Esophagus squamous epithelium (tissue), 5 donors: Measurements from ENCODE around the gene GLYAT. TPM values are rescaled to one million over a fixed set of nuclear protein-coding genes. Genes with fewer than 3 reads are reported as not detected.
"Not testable (repeated sequence)": the region's sequence is repeated elsewhere in the genome, so short reads cannot be mapped to it uniquely, and the experiment has no call there.

Experiments used
- DNase-seq: peaks from one replicate; lab custom pipeline; 2025; lab: John Stamatoyannopoulos, UW
- H3K27ac ChIP-seq, 4 donors: fragments of 200-600 bp; sonication (generic); one replicate each; pipeline ENCODE4 v1.5.1; 2016 to 2019; ENCODE audit warnings: mild to moderate bottlenecking in 1 of 4
- H3K27me3 ChIP-seq, 4 donors: fragments of 200-600 bp; sonication (generic); 1 replicate in 3 of 4; 2 replicates in 1 of 4; pipeline versions ENCODE4 v1.5.1 to v1.6.0; 2017 to 2021; ENCODE audit warnings: antibody characterized with exemption in 1 of 4
- H3K36me3 ChIP-seq, 3 donors: fragments of 200-600 bp; sonication (generic); one replicate each; pipeline ENCODE4 v1.5.1; 2016 to 2019
- H3K4me1 ChIP-seq, 3 donors: fragments of 200-600 bp; sonication (generic); one replicate each; pipeline ENCODE4 v1.5.1; 2017 to 2019
- H3K4me3 ChIP-seq, 4 donors: fragments of 200-600 bp; sonication (generic); 1 replicate in 3 of 4; 2 replicates in 1 of 4; pipeline ENCODE4 v1.5.1; 2016 to 2019; ENCODE audit warnings: mild to moderate bottlenecking in 2 of 4, moderate library complexity in 1 of 4
- H3K9me3 ChIP-seq, 3 donors: fragments of 200-600 bp; sonication (generic); one replicate each; pipeline ENCODE4 v1.5.1; 2016 to 2019
- CTCF ChIP-seq, 6 experiments: fragments of 450-650 bp in 4 of 6; fragments of 200-600 bp in 2 of 6; sonication (generic) in 2 of 6; IDR thresholded peaks; one replicate each; pipeline ENCODE4 v1.5.1; 2016 to 2019; ENCODE audit warnings: antibody characterized with exemption in 6 of 6, mild to moderate bottlenecking in 4 of 6, moderate library complexity in 4 of 6
- POLR2A ChIP-seq, 4 donors: fragments of 450-650 bp; IDR thresholded peaks; one replicate each; pipeline ENCODE4 v1.6.1; 2017; ENCODE audit warnings: antibody characterized with exemption in 4 of 4, mild to moderate bottlenecking in 4 of 4, moderate library complexity in 3 of 4
- WGBS, 2 donors: methylation state at CpG; one replicate each; pipeline ENCODE4 v1.1.5; 2018; 5-methylcytosine and 5-hydroxymethylcytosine counted together
- intact Hi-C: fragments of 100-400 bp; cut with DNase I; formaldehyde crosslinking; loops from one replicate; pipeline ENCODE4 v1.15.0; 2022
- total RNA-seq, 4 donors: library from RNA; depleted of rRNA; stranded (reverse); fragments of >200 nt; gene quantifications; one replicate each; pipeline ENCODE4 v1.1.0, GENCODE V29; 2016
- donor health status: DM: yes; HTN: yes; CAD: no.

GLYAT gene
- total RNA-seq, 4 donors from 2014 or later, result not detected

GRCh38 chr11:58693026-58693425 lies 38.7 kb downstream of the GLYAT start:
- TF ChIP-seq CTCF (IDR thresholded peaks at IDR 0.05) (no peak), POLR2A (IDR thresholded peaks at IDR 0.05) (no peak)
- peaks cover 0 to 13% (median 0%) of the 10 kb centered on the region in 3 donors for H3K4me1 ChIP-seq
- no peaks in the 10 kb centered on the region for H3K9me3 ChIP-seq
- no peak overlapping the region for H3K27ac ChIP-seq
- no peaks in the 10 kb centered on the region for H3K36me3 ChIP-seq
- intact Hi-C loops, result no loop called here
- no peaks in the 10 kb centered on the region for H3K27me3 ChIP-seq
- WGBS, 2 donors, result 92 to 100% methylated on average over 1 of the region's 1 CpG
- DNase-seq, result no peak
- no peak overlapping the region for H3K4me3 ChIP-seq

GRCh38 chr11:58691675-58692074 lies 40.1 kb downstream of the GLYAT start:
- no peak overlapping the region for H3K27ac ChIP-seq
- no peaks in the 10 kb centered on the region for H3K27me3 ChIP-seq
- H3K4me3 ChIP-seq, result no peak overlapping the region
- no peak for DNase-seq
- 57 to 67% methylated on average over 5 of the region's 5 CpGs for WGBS, 2 donors
- no peaks in the 10 kb centered on the region for H3K9me3 ChIP-seq
- intact Hi-C loops, result no loop called here
- peaks cover 0 to 13% (median 0%) of the 10 kb centered on the region in 3 donors for H3K4me1 ChIP-seq
- TF ChIP-seq CTCF (IDR thresholded peaks at IDR 0.05), result no peak
- TF ChIP-seq POLR2A (IDR thresholded peaks at IDR 0.05), result no peak
- no peaks in the 10 kb centered on the region for H3K36me3 ChIP-seq

- peak overlapping the region in 1 of 4 donors; percentile 29 for H3K27ac ChIP-seq
- H3K4me1 ChIP-seq, result peaks cover 0 to 13% (median 0%) of the 10 kb centered on the region in 3 donors
- intact Hi-C loops, result no loop called here
- H3K4me3 ChIP-seq, result no peak overlapping the region
- WGBS, 2 donors, result 45 to 48% methylated on average over 4 of the region's 4 CpGs
- no peaks in the 10 kb centered on the region for H3K9me3 ChIP-seq
- no peaks in the 10 kb centered on the region for H3K27me3 ChIP-seq
- no peak for DNase-seq
- no peak for TF ChIP-seq CTCF (IDR thresholded peaks at IDR 0.05)
- TF ChIP-seq POLR2A (IDR thresholded peaks at IDR 0.05), result no peak
- H3K36me3 ChIP-seq, result no peaks in the 10 kb centered on the region
Observed at GRCh38 chr11:58688789-58689503, 42.8 kb downstream of the GLYAT start.

GRCh38 chr11:58685973-58686722 lies 45.6 kb downstream of the GLYAT start:
- no peak for DNase-seq
- no peak for TF ChIP-seq CTCF (IDR thresholded peaks at IDR 0.05)
- TF ChIP-seq POLR2A (IDR thresholded peaks at IDR 0.05), result no peak
- intact Hi-C loops, result no loop called here
- Histone ChIP-seq H3K27me3 (no peaks in the 10 kb centered on the region), H3K4me1 (peaks cover 0 to 13% (median 0%) of the 10 kb centered on the region in 3 donors), H3K4me3 (no peak overlapping the region), H3K27ac (no peak overlapping the region), H3K9me3 (no peaks in the 10 kb centered on the region), H3K36me3 (no peaks in the 10 kb centered on the region)
- 66 to 68% methylated on average over 8 to 9 of the region's 9 CpGs for WGBS, 2 donors

GRCh38 chr11:58682660-58683059 lies 49.1 kb downstream of the GLYAT start:
- H3K4me3 ChIP-seq, H3K36me3 ChIP-seq, H3K4me1 ChIP-seq, H3K9me3 ChIP-seq, H3K27ac ChIP-seq, intact Hi-C loops, DNase-seq: not testable (repeated sequence)
- peaks cover 0 to 16% (median 0%) of the 10 kb centered on the region in 4 donors for H3K27me3 ChIP-seq
- 68 to 73% methylated on average over 3 of the region's 3 CpGs for WGBS, 2 donors

GRCh38 chr11:58677536-58677935 lies 54.2 kb downstream of the GLYAT start:
- H3K27me3 ChIP-seq, result peaks cover 0 to 22% (median 0%) of the 10 kb centered on the region in 4 donors
- DNase-seq, H3K4me3 ChIP-seq, H3K9me3 ChIP-seq, H3K36me3 ChIP-seq, H3K27ac ChIP-seq, intact Hi-C loops, H3K4me1 ChIP-seq: not testable (repeated sequence)
- 73 to 78% methylated on average over 1 of the region's 1 CpG for WGBS, 2 donors
